A549 (cell line): ENCODE results near the gene DNAH8.

Experiments used
- CTCF ChIP-seq: fragments of >200 bp; sonication (Bioruptor Twin); formaldehyde crosslinking; IDR thresholded peaks from 3 replicates; pipeline ENCODE4 v1.5.1; 2016
- KDM1A ChIP-seq: fragments of 200-600 bp; sonication (generic); IDR thresholded peaks from 2 replicates; pipeline ENCODE4 v1.6.1; 2016; ENCODE audit warnings: low read depth, mild to moderate bottlenecking
- POLR2A ChIP-seq: IDR thresholded peaks from 2 replicates; pipeline ENCODE4 v1.6.1; 2012; ENCODE audit warnings: mild to moderate bottlenecking, low read length
- TF ChIP-seq, protein P1 (sequence below): fragments of 200-600 bp; sonication (generic); IDR thresholded peaks from 2 replicates; pipeline ENCODE4 v1.6.1; 2016; ENCODE audit warnings: antibody characterized with exemption, mild to moderate bottlenecking, moderate library complexity

- no peak for TF ChIP-seq CTCF
- TF ChIP-seq, protein P1, sequence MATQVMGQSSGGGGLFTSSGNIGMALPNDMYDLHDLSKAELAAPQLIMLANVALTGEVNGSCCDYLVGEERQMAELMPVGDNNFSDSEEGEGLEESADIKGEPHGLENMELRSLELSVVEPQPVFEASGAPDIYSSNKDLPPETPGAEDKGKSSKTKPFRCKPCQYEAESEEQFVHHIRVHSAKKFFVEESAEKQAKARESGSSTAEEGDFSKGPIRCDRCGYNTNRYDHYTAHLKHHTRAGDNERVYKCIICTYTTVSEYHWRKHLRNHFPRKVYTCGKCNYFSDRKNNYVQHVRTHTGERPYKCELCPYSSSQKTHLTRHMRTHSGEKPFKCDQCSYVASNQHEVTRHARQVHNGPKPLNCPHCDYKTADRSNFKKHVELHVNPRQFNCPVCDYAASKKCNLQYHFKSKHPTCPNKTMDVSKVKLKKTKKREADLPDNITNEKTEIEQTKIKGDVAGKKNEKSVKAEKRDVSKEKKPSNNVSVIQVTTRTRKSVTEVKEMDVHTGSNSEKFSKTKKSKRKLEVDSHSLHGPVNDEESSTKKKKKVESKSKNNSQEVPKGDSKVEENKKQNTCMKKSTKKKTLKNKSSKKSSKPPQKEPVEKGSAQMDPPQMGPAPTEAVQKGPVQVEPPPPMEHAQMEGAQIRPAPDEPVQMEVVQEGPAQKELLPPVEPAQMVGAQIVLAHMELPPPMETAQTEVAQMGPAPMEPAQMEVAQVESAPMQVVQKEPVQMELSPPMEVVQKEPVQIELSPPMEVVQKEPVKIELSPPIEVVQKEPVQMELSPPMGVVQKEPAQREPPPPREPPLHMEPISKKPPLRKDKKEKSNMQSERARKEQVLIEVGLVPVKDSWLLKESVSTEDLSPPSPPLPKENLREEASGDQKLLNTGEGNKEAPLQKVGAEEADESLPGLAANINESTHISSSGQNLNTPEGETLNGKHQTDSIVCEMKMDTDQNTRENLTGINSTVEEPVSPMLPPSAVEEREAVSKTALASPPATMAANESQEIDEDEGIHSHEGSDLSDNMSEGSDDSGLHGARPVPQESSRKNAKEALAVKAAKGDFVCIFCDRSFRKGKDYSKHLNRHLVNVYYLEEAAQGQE, result no peak
- no peak for TF ChIP-seq POLR2A
- TF ChIP-seq KDM1A, result no peak
Observed at GRCh38 chr6:38789256-38789655, 74.1 kb downstream of the DNAH8 start.
